PC-9 (cell line): Measurements from ENCODE around the gene PIN4. TPM values are rescaled to one million over a fixed set of nuclear protein-coding genes. Genes with fewer than 3 reads are reported as not detected.

ENCODE experiments used
- BruUV-seq: library from RNA; stranded (reverse); fragments of 400-500 nt; replicated peaks from 2 replicates; lab custom pipeline; 2021; lab: Mats Ljungman, UMichigan
- CTCF ChIA-PET: fragments of 300-600 bp; sonication (Branson Sonifier 250); formaldehyde crosslinking; loops from one replicate; lab custom pipeline; 2022; ENCODE audit warnings: antibody characterized with exemption; lab: Charles Lee
- POLR2A ChIA-PET: fragments of 300-600 bp; sonication (Branson Sonifier 250); formaldehyde crosslinking; loops from one replicate; lab custom pipeline; 2022; ENCODE audit warnings: antibody characterized with exemption; ENCODE audit not compliant: unreplicated experiment; lab: Charles Lee
- DNase-seq, 2 experiments: peaks; one replicate each; pipeline versions ENCODE4 v3.0.0 to v3.0.0-alpha.2; 2015 to 2022; ENCODE audit warnings: mixed read lengths in 1 of 2
- H2AFZ ChIP-seq: fragments of 200-600 bp; sonication (generic); 2 replicates; pipeline ENCODE4 v1.8.1; 2017; ENCODE audit warnings: antibody characterized with exemption
- H3F3A ChIP-seq: fragments of 200-600 bp; sonication (generic); 2 replicates; pipeline ENCODE4 v1.8.1; 2017; ENCODE audit warnings: antibody characterized with exemption, mild to moderate bottlenecking, low read depth; ENCODE audit not compliant: insufficient read depth
- H3K27ac ChIP-seq: fragments of 200-600 bp; sonication (generic); 2 replicates; pipeline ENCODE4 v1.6.1; 2016; ENCODE audit warnings: mixed run types
- H3K27me3 ChIP-seq: fragments of 200-600 bp; sonication (generic); 2 replicates; pipeline ENCODE4 v1.6.1; 2016; ENCODE audit warnings: low read depth, mixed run types; ENCODE audit not compliant: insufficient read depth
- H3K36me3 ChIP-seq: fragments of 200-600 bp; sonication (generic); 2 replicates; pipeline ENCODE4 v1.6.1; 2016; ENCODE audit warnings: low read depth, mixed run types
- H3K4me1 ChIP-seq: fragments of 200-600 bp; sonication (generic); replicated peaks from 2 replicates; pipeline ENCODE4 v1.6.1; 2016; ENCODE audit warnings: mixed run types; ENCODE audit not compliant: insufficient read depth
- H3K4me2 ChIP-seq: fragments of 200-600 bp; sonication (generic); 2 replicates; pipeline ENCODE4 v1.6.1; 2017; ENCODE audit warnings: mixed run types
- H3K4me3 ChIP-seq: fragments of 200-600 bp; sonication (generic); 2 replicates; pipeline ENCODE4 v1.6.1; 2016; ENCODE audit warnings: mixed run types
- H3K79me2 ChIP-seq: fragments of 200-600 bp; sonication (generic); 2 replicates; pipeline ENCODE4 v1.6.1; 2017; ENCODE audit warnings: low read depth, mixed run types
- H3K9me2 ChIP-seq: fragments of 200-600 bp; sonication (generic); 2 replicates; pipeline ENCODE4 v1.8.1; 2017; ENCODE audit warnings: mild to moderate bottlenecking; ENCODE audit not compliant: insufficient read depth
- H3K9me3 ChIP-seq: fragments of 200-600 bp; sonication (generic); 2 replicates; pipeline ENCODE4 v1.8.1; 2016; ENCODE audit warnings: low read depth; ENCODE audit not compliant: insufficient read depth
- H4K20me1 ChIP-seq: fragments of 200-600 bp; sonication (generic); 2 replicates; pipeline ENCODE4 v1.8.1; 2017; ENCODE audit not compliant: insufficient read depth
- EZH2 ChIP-seq: fragments of 200-600 bp; sonication (generic); IDR thresholded peaks from 2 replicates; pipeline ENCODE4 v1.8.0; 2017; ENCODE audit warnings: antibody characterized with exemption, low read depth
- intact Hi-C: fragments of 100-400 bp; cut with micrococcal nuclease; formaldehyde crosslinking; loops from one replicate; pipeline ENCODE4 v1.10.0; 2022; ENCODE audit not compliant: unreplicated experiment
- total RNA-seq: library from RNA; stranded (reverse); gene quantifications from 2 replicates; pipeline ENCODE4 v1.2.3, GENCODE V29; 2021
- TF ChIP-seq, protein P1 (sequence below): fragments of 200-600 bp; sonication (generic); conservative IDR thresholded peaks from 2 replicates; pipeline ENCODE4 v1.6.1; 2017; ENCODE audit warnings: mixed run types, antibody characterized with exemption, mild to moderate bottlenecking, moderate library complexity

Gene PIN4
- total RNA-seq, 1 experiment from 2014 or later, result 9.7 TPM

DNA sequence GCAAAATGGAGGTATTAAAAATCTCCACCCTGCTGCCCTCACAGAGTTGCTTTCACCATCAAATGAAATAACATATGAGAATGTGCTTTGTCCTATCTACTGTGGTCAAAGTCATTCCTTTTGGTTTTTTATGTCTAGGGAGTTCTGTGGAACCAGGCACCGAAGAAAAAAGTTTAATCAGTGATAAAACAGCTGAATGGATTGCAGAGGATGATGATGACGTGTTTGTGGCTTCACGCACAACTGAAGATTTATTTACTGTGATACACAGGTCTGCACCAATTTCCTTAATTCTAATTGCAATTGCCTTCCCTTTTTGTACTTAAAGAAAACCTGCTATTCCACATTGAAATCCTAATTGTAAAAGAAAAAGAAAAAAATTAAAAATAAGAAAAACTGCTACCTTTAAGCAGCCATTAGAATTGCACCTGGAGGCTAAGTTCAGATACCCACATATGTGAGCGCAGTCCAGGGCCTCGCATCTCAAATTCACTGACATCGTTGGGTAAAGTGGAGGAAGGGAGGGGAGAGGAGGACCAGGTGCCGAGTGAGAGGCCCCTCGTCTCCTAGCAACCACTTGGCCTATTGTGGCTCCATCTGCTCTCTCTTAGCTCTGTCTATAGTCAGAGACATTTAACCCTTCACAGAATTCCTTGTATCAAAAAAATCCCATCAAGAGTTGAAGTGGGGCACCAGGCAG lies 39.3 kb upstream of the PIN4 start:
- Histone ChIP-seq H3K27me3 (peaks cover 58% of the 10 kb centered on the region), H4K20me1 (no peaks in the 10 kb centered on the region), H3K79me2 (no peaks in the 10 kb centered on the region), H3K36me3 (no peaks in the 10 kb centered on the region), H3K4me1 (no peaks in the 10 kb centered on the region), H3F3A (no peaks in the 10 kb centered on the region), H2AFZ (no peak overlapping the region), H3K9me2 (no peaks in the 10 kb centered on the region), H3K9me3 (no peaks in the 10 kb centered on the region), H3K27ac (no peak overlapping the region), H3K4me2 (no peak overlapping the region), H3K4me3 (no peak overlapping the region)
- intact Hi-C loops, result no loop called here
- no peak for DNase-seq
- TF ChIP-seq, protein P1, sequence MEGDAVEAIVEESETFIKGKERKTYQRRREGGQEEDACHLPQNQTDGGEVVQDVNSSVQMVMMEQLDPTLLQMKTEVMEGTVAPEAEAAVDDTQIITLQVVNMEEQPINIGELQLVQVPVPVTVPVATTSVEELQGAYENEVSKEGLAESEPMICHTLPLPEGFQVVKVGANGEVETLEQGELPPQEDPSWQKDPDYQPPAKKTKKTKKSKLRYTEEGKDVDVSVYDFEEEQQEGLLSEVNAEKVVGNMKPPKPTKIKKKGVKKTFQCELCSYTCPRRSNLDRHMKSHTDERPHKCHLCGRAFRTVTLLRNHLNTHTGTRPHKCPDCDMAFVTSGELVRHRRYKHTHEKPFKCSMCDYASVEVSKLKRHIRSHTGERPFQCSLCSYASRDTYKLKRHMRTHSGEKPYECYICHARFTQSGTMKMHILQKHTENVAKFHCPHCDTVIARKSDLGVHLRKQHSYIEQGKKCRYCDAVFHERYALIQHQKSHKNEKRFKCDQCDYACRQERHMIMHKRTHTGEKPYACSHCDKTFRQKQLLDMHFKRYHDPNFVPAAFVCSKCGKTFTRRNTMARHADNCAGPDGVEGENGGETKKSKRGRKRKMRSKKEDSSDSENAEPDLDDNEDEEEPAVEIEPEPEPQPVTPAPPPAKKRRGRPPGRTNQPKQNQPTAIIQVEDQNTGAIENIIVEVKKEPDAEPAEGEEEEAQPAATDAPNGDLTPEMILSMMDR, result no peak
- no peak for TF ChIP-seq EZH2
- ChIA-PET CTCF (no interaction called here), POLR2A (no interaction called here)
- no TSS peak for BruUV-seq

DNA sequence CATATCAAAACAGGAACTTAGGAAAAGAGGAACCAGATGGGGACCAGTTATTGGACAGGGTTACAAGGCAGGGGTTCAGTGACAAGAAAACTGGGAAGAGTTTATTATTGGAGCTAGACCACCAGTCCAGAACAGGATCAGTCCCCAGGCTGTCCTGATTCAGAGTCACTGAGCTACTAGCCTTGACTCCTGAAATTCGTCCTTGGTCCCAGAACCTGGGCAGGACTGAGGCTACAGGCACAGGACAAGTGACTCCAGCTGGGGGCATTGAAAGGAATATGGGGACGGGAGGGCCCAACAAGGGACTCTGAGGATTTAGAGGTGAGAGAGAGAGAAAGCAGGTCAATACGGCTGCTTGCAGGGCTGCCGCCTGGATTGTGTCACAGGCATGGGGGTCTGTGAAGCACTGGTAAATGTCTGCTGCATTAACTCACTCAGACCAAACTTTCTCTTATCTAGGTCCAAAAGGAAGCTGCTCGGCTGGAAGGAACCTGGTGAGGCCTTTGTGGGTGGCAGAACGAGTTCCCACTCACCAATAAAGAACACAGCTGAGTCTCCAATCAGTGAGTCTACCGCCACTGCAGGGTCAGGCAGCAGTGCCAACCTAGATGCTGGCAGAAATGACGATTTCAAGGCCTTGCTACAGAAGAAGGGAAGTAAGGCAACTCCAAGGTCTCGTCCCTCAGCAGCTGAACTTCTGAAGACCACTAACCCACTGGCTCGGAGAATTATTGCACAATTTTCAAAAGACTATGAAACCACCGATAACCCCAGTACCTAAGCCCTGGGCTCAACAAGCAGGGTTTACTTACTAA lies 38.6 kb upstream of the PIN4 start:
- Histone ChIP-seq H3K27ac (no peak overlapping the region), H3K4me2 (no peak overlapping the region), H4K20me1 (no peaks in the 10 kb centered on the region), H3K79me2 (no peaks in the 10 kb centered on the region), H3F3A (no peaks in the 10 kb centered on the region), H2AFZ (no peak overlapping the region), H3K36me3 (no peaks in the 10 kb centered on the region), H3K9me2 (no peaks in the 10 kb centered on the region), H3K4me3 (no peak overlapping the region), H3K27me3 (peaks cover 52% of the 10 kb centered on the region), H3K9me3 (no peaks in the 10 kb centered on the region), H3K4me1 (no peaks in the 10 kb centered on the region)
- TF ChIP-seq, protein P1, result no peak
- no peak for TF ChIP-seq EZH2
- CTCF ChIA-PET, result no interaction called here
- BruUV-seq, result no TSS peak
- no peak for DNase-seq
- POLR2A ChIA-PET, result no interaction called here
- intact Hi-C loops, result no loop called here

DNA sequence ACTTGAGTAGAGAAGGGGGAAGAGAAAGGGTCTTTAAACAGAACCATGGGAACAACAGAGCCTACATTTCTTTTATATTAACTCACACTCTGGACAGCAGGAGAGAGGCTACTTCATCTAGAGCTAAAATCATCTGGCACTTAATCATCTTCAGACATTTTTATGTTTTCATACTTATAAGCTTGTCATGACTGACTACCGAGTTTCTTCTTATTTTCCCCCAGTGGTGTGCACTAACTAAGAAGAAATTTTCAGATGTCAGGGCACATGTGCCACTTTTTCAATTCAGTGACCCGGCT lies 38.0 kb upstream of the PIN4 start:
- Histone ChIP-seq H4K20me1 (no peaks in the 10 kb centered on the region), H3K4me1 (no peaks in the 10 kb centered on the region), H3K9me2 (no peaks in the 10 kb centered on the region), H2AFZ (no peak overlapping the region), H3F3A (no peaks in the 10 kb centered on the region), H3K27me3 (peaks cover 46% of the 10 kb centered on the region), H3K9me3 (no peaks in the 10 kb centered on the region), H3K4me3 (no peak overlapping the region), H3K27ac (no peak overlapping the region), H3K36me3 (no peaks in the 10 kb centered on the region), H3K79me2 (no peaks in the 10 kb centered on the region), H3K4me2 (no peak overlapping the region)
- intact Hi-C loops, result no loop called here
- no peak for DNase-seq
- ChIA-PET CTCF (no interaction called here), POLR2A (no interaction called here)
- TF ChIP-seq EZH2, result no peak
- TF ChIP-seq, protein P1, result no peak
- no TSS peak for BruUV-seq
